Trophoblast cell (in vitro differentiated cells and primary cell): ENCODE measurements around the gene SEMA3A.

Source experiments
- DNase-seq, 2 donors: peaks; one replicate each; pipeline ENCODE4 v3.0.0-alpha.2; 2016
- H2AFZ ChIP-seq: 2 replicates; pipeline ENCODE4 v1.6.1; 2013; ENCODE audit warnings: low read length, moderate library complexity, mild to moderate bottlenecking; ENCODE audit not compliant: insufficient read depth, poor library complexity
- H2AK5ac ChIP-seq: 2 replicates; pipeline ENCODE4 v1.6.1; 2013; ENCODE audit warnings: mild to moderate bottlenecking, low read length
- H2BK120ac ChIP-seq: 2 replicates; pipeline ENCODE4 v1.6.1; 2013; ENCODE audit warnings: low read length, mild to moderate bottlenecking, moderate library complexity; ENCODE audit not compliant: insufficient read depth, poor library complexity
- H2BK12ac ChIP-seq: 2 replicates; pipeline ENCODE4 v1.6.1; 2013; ENCODE audit warnings: mild to moderate bottlenecking, low read length, moderate library complexity
- H2BK5ac ChIP-seq: 2 replicates; pipeline ENCODE4 v1.6.1; 2013; ENCODE audit warnings: low read length, low read depth, moderate library complexity, mild to moderate bottlenecking; ENCODE audit not compliant: poor library complexity
- H3K14ac ChIP-seq: 2 replicates; pipeline ENCODE4 v1.6.1; 2013; ENCODE audit warnings: mild to moderate bottlenecking, low read length
- H3K18ac ChIP-seq: 2 replicates; pipeline ENCODE4 v1.6.1; 2013; ENCODE audit warnings: mild to moderate bottlenecking, low read length
- H3K23ac ChIP-seq: 2 replicates; pipeline ENCODE4 v1.6.1; 2013; ENCODE audit warnings: low read length
- H3K27ac ChIP-seq: 2 replicates; pipeline ENCODE4 v1.5.1; 2013; ENCODE audit warnings: low read depth, mild to moderate bottlenecking, inconsistent platforms, low read length, moderate library complexity
- H3K27me3 ChIP-seq: 2 replicates; pipeline ENCODE4 v1.6.1; 2013; ENCODE audit warnings: inconsistent platforms, mild to moderate bottlenecking, low read length, moderate library complexity; ENCODE audit not compliant: insufficient read depth
- H3K36me3 ChIP-seq, 2 experiments: 1 replicate in 1 of 2; 2 replicates in 1 of 2; pipeline ENCODE4 v1.6.1; 2013; ENCODE audit warnings: low read length in 2 of 2, mild to moderate bottlenecking in 2 of 2, moderate library complexity in 1 of 2; ENCODE audit not compliant: insufficient read depth in 2 of 2, control insufficient read depth in 1 of 2
- H3K4ac ChIP-seq: 2 replicates; pipeline ENCODE4 v1.6.1; 2013; ENCODE audit warnings: low read depth, mild to moderate bottlenecking, low read length, moderate library complexity
- H3K4me1 ChIP-seq, 2 experiments: 1 replicate in 1 of 2; 2 replicates in 1 of 2; pipeline ENCODE4 v1.6.1; 2013; ENCODE audit warnings: low read length in 2 of 2, mild to moderate bottlenecking in 2 of 2, moderate library complexity in 1 of 2; ENCODE audit not compliant: insufficient read depth in 2 of 2, control insufficient read depth in 1 of 2
- H3K4me2 ChIP-seq: 2 replicates; pipeline ENCODE4 v1.6.1; 2013; ENCODE audit warnings: inconsistent platforms, mild to moderate bottlenecking, low read length, moderate library complexity
- H3K4me3 ChIP-seq: 2 replicates; pipeline ENCODE4 v1.5.1; 2013; ENCODE audit warnings: mild to moderate bottlenecking, low read depth, low read length, inconsistent platforms
- H3K79me1 ChIP-seq: one replicate; pipeline ENCODE4 v1.6.1; 2013; ENCODE audit warnings: low read length
- H3K79me2 ChIP-seq: 2 replicates; pipeline ENCODE4 v1.6.1; 2013; ENCODE audit warnings: low read length, mild to moderate bottlenecking; ENCODE audit not compliant: control insufficient read depth, insufficient read depth, poor library complexity
- H3K9ac ChIP-seq: 2 replicates; pipeline ENCODE4 v1.6.1; 2013; ENCODE audit warnings: mild to moderate bottlenecking, low read length
- H3K9me3 ChIP-seq: 2 replicates; pipeline ENCODE4 v1.6.1; 2013; ENCODE audit warnings: low read depth, mild to moderate bottlenecking, control low read depth, inconsistent platforms, low read length; ENCODE audit not compliant: insufficient read depth
- H4K12ac ChIP-seq: 2 replicates; pipeline ENCODE4 v1.6.1; 2013; ENCODE audit warnings: low read depth, mild to moderate bottlenecking, low read length, moderate library complexity
- H4K8ac ChIP-seq: 2 replicates; pipeline ENCODE4 v1.6.1; 2013; ENCODE audit warnings: low read depth, mild to moderate bottlenecking, low read length, moderate library complexity
- H4K91ac ChIP-seq: one replicate; pipeline ENCODE4 v1.6.1; 2013; ENCODE audit warnings: low read depth, mild to moderate bottlenecking, low read length, moderate library complexity
- WGBS: extraction: QIAGEN DNeasy Blood & Tissue Kit; methylation state at CpG from one replicate; pipeline ENCODE4 v1.1.7; 2013; ENCODE audit warnings: missing lambda C conversion rate; ENCODE audit not compliant: insufficient read length, insufficient coverage; ENCODE audit errors: extremely low coverage; 5-methylcytosine and 5-hydroxymethylcytosine counted together

Gene SEMA3A

DNA sequence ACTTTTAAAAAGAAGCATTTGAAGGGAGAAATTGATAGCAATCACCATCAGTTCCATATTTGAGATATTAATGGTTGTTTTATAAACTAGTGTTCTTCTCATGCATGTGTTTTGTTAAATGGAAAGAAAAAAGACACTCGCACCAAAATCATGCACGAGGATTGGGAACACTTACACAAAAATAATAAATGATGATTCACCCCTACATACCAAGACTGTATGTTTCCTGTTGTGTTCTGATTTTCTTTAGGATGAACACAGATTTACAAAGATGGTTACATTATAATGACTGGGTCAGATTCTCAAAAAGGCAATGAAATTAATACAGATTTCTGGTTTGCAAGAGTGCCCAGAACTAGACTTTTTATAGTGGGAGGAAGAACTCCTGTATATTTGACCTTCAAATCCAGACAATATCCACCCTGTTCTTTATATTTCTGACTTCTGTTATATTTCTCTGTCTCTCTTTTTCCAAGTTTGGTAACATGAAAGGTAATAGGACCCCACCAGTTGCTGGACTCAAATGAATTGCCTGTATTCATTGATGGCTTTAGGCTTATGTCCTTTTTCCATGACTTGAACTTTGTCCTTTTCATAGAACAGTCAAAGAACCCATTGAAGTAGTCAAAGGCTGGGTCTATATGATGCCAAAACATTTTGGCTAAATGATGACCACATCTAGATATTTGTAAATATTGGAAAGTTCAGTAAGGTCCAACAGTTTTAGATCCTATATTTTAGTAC is 54.4 kb downstream of the SEMA3A start:
- WGBS, result no CpG with 5 or more reads among the region's 2 CpGs

DNA sequence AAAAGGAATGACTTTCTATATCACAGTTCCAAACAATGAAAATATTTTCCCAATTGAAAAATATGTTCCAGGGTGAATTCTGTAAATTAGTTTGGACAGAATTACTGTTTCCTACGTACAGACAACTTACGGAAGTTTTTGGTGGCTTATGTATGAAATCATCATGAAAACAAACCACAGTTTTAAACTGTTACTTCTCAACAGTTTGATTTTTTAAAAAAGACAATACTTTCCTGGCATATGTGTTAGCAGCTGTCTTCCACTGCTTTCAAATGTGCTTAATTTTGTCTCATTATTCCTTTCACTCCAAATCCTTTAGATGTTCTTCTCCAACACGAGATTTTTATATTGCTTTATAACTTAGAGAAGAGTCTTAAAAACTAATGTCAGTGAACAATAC is 56.2 kb downstream of the SEMA3A start:
- no peaks in the 10 kb centered on the region for H3K36me3 ChIP-seq
- no peaks in the 10 kb centered on the region for H3K79me1 ChIP-seq
- H3K4me2 ChIP-seq, result no peak overlapping the region
- no peak overlapping the region for H2BK12ac ChIP-seq
- peaks cover 0 to 1% of the 10 kb centered on the region in 2 experiments for H3K4me1 ChIP-seq
- no peak overlapping the region for H3K23ac ChIP-seq
- DNase-seq, result no peak
- H3K27me3 ChIP-seq, result no peaks in the 10 kb centered on the region
- H2AK5ac ChIP-seq, result no peak overlapping the region
- no peak overlapping the region for H4K8ac ChIP-seq
- H3K14ac ChIP-seq, result no peak overlapping the region
- no peak overlapping the region for H3K4ac ChIP-seq
- no peak overlapping the region for H3K4me3 ChIP-seq
- H3K79me2 ChIP-seq, result no peaks in the 10 kb centered on the region
- H4K91ac ChIP-seq, result no peak overlapping the region
- H2BK5ac ChIP-seq, result no peak overlapping the region
- H3K9ac ChIP-seq, result no peak overlapping the region
- H4K12ac ChIP-seq, result no peak overlapping the region
- H3K9me3 ChIP-seq, result no peaks in the 10 kb centered on the region
- H3K18ac ChIP-seq, result no peak overlapping the region
- H3K27ac ChIP-seq, result no peak overlapping the region
- H2AFZ ChIP-seq, result no peak overlapping the region
- WGBS, result no CpG with 5 or more reads among the region's 3 CpGs
- H2BK120ac ChIP-seq, result no peak overlapping the region

More for the DNA sequence above, 54.4 kb downstream of the SEMA3A start:
- Histone ChIP-seq H4K8ac (no peak overlapping the region), H3K9ac (no peak overlapping the region), H3K4ac (no peak overlapping the region), H3K23ac (no peak overlapping the region), H4K12ac (no peak overlapping the region), H2BK12ac (no peak overlapping the region), H4K91ac (no peak overlapping the region), H3K9me3 (no peaks in the 10 kb centered on the region), H3K27me3 (no peaks in the 10 kb centered on the region), H3K79me1 (no peaks in the 10 kb centered on the region), H2AFZ (no peak overlapping the region), H3K18ac (no peak overlapping the region), H3K4me1 (peaks cover 0 to 2% of the 10 kb centered on the region in 2 experiments), H2BK120ac (no peak overlapping the region), H3K4me2 (no peak overlapping the region), H3K4me3 (no peak overlapping the region), H3K27ac (no peak overlapping the region), H3K36me3 (no peaks in the 10 kb centered on the region), H2BK5ac (no peak overlapping the region), H3K79me2 (no peaks in the 10 kb centered on the region), H2AK5ac (no peak overlapping the region), H3K14ac (no peak overlapping the region)
- DNase-seq, result no peak

DNA sequence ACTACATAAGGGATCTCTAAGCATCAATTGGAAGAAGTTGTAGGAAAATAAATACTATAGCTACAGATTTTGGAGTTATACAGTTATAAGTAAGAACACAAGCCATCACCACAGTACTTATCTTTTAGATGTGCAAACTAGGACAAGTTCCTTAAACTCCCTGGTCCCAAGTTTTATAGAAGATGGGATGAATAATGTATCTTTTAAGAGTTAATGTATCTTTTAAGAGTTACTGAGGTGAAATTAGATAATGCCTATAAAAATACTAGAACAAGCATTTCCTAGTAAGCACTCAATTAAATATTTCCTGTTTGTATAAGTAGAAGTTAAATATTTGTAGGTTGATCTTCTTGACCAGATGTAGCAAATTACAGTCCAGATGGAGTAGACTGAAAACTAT is 56.8 kb downstream of the SEMA3A start:
- no peak overlapping the region for H4K12ac ChIP-seq
- H3K18ac ChIP-seq, result no peak overlapping the region
- H3K36me3 ChIP-seq, result no peaks in the 10 kb centered on the region
- H4K8ac ChIP-seq, result no peak overlapping the region
- H2AFZ ChIP-seq, result no peak overlapping the region
- H3K79me1 ChIP-seq, result no peaks in the 10 kb centered on the region
- H3K4ac ChIP-seq, result no peak overlapping the region
- H2AK5ac ChIP-seq, result no peak overlapping the region
- H3K4me1 ChIP-seq, result no peaks in the 10 kb centered on the region
- no peak overlapping the region for H4K91ac ChIP-seq
- no peak overlapping the region for H3K4me3 ChIP-seq
- no peak overlapping the region for H3K4me2 ChIP-seq
- H2BK120ac ChIP-seq, result no peak overlapping the region
- no peak overlapping the region for H2BK5ac ChIP-seq
- no peak overlapping the region for H3K23ac ChIP-seq
- no peak overlapping the region for H3K27ac ChIP-seq
- no peak overlapping the region for H2BK12ac ChIP-seq
- H3K27me3 ChIP-seq, result no peaks in the 10 kb centered on the region
- DNase-seq, result no peak
- H3K14ac ChIP-seq, result no peak overlapping the region
- H3K79me2 ChIP-seq, result no peaks in the 10 kb centered on the region
- no peaks in the 10 kb centered on the region for H3K9me3 ChIP-seq
- no peak overlapping the region for H3K9ac ChIP-seq

DNA sequence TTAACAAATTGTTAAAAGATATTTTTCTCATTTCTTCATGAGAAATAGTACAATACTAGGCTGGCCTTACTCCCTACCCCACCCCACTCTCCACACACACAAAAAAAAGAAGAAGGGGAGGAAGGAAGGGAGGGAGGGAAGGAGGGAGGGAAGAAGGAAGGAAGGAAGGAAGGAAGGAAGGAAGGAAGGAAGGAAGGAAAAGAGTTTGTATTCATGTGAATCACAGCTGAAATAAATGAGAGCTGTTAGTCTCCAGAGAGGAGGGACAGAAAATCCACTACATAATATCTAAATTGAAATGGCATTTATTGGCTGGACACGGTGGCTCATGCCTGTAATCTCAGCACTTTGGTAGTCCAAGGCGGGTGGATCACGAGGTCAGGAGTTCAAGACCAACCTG is 57.8 kb downstream of the SEMA3A start:
- WGBS, result no CpG with 5 or more reads among the region's 3 CpGs
- no peak overlapping the region for H4K8ac ChIP-seq

More for the DNA sequence above, 57.8 kb downstream of the SEMA3A start:
- no peak overlapping the region for H2BK120ac ChIP-seq
- no peak overlapping the region for H3K23ac ChIP-seq
- no peaks in the 10 kb centered on the region for H3K4me1 ChIP-seq
- no peak overlapping the region for H3K4me2 ChIP-seq
- H3K79me2 ChIP-seq, result no peaks in the 10 kb centered on the region
- H4K12ac ChIP-seq, result no peak overlapping the region
- H3K27me3 ChIP-seq, result no peaks in the 10 kb centered on the region
- H3K79me1 ChIP-seq, result no peaks in the 10 kb centered on the region
- H3K9me3 ChIP-seq, result no peaks in the 10 kb centered on the region
- no peak overlapping the region for H3K4me3 ChIP-seq
- H3K14ac ChIP-seq, result no peak overlapping the region
- H2AK5ac ChIP-seq, result no peak overlapping the region
- no peak overlapping the region for H2AFZ ChIP-seq
- no peak overlapping the region for H3K4ac ChIP-seq
- H2BK5ac ChIP-seq, result no peak overlapping the region
- no peak for DNase-seq
- H3K36me3 ChIP-seq, result peaks cover 0 to 1% of the 10 kb centered on the region in 2 experiments
- no peak overlapping the region for H2BK12ac ChIP-seq
- no peak overlapping the region for H3K27ac ChIP-seq
- H3K18ac ChIP-seq, result no peak overlapping the region
- no peak overlapping the region for H3K9ac ChIP-seq
- no peak overlapping the region for H4K91ac ChIP-seq
